Neural progenitor cell (in vitro differentiated cells): ENCODE data around the gene MYOF. TPM values are rescaled to one million over a fixed set of nuclear protein-coding genes. Genes with fewer than 3 reads are reported as not detected.
A peak's percentile ranks its signal among the peaks of the same experiment; 100 is the strongest.

ENCODE experiments used
- DNase-seq: peaks from one replicate; pipeline ENCODE4 v3.0.0-alpha.2; 2016; ENCODE audit warnings: low spot score
- H2AFZ ChIP-seq: fragments of 200-600 bp; sonication (generic); replicated peaks from 2 replicates; pipeline ENCODE4 v1.6.1; 2016; ENCODE audit warnings: antibody characterized with exemption
- H3F3A ChIP-seq: fragments of 200-600 bp; sonication (generic); 2 replicates; pipeline ENCODE4 v1.6.1; 2016; ENCODE audit warnings: antibody characterized with exemption, low read depth
- H3K27ac ChIP-seq: fragments of 200-600 bp; sonication (generic); 2 replicates; pipeline ENCODE4 v1.5.1; 2016; ENCODE audit warnings: mild to moderate bottlenecking
- H3K27me3 ChIP-seq: fragments of 200-600 bp; sonication (generic); 2 replicates; pipeline ENCODE4 v1.6.1; 2016; ENCODE audit warnings: mild to moderate bottlenecking, moderate library complexity
- H3K36me3 ChIP-seq: fragments of 200-600 bp; sonication (generic); 2 replicates; pipeline ENCODE4 v1.5.1; 2016
- H3K4me1 ChIP-seq: fragments of 200-600 bp; sonication (generic); 2 replicates; pipeline ENCODE4 v1.6.1; 2016; ENCODE audit warnings: mixed run types
- H3K4me2 ChIP-seq: fragments of 200-600 bp; sonication (generic); 2 replicates; pipeline ENCODE4 v1.6.1; 2016
- H3K4me3 ChIP-seq: fragments of 200-600 bp; sonication (generic); 2 replicates; pipeline ENCODE4 v1.5.1; 2016
- H3K79me2 ChIP-seq: fragments of 200-600 bp; sonication (generic); 2 replicates; pipeline ENCODE4 v1.6.1; 2016; ENCODE audit warnings: low read depth
- H3K9ac ChIP-seq: fragments of 200-600 bp; sonication (generic); 2 replicates; pipeline ENCODE4 v1.6.1; 2016
- H3K9me3 ChIP-seq: fragments of 200-600 bp; sonication (generic); 2 replicates; pipeline ENCODE4 v1.5.1; 2016; ENCODE audit warnings: low read depth
- H4K20me1 ChIP-seq: fragments of 200-600 bp; sonication (generic); 2 replicates; pipeline ENCODE4 v1.6.1; 2016; ENCODE audit warnings: low read depth
- H3K27ac Mint-ChIP-seq: 3 replicates; pipeline ENCODE4 v1.8.0; 2021; ENCODE audit warnings: mixed read lengths
- H3K27me3 Mint-ChIP-seq: 2 replicates; pipeline ENCODE4 v1.8.0; 2022; ENCODE audit warnings: low read depth, mild to moderate bottlenecking, inconsistent platforms, moderate library complexity, mixed read lengths; ENCODE audit not compliant: insufficient read depth
- H3K36me3 Mint-ChIP-seq: 3 replicates; pipeline ENCODE4 v1.8.0; 2021; ENCODE audit warnings: mixed read lengths
- H3K4me1 Mint-ChIP-seq: 3 replicates; pipeline ENCODE4 v1.8.0; 2021; ENCODE audit warnings: mixed read lengths
- H3K4me3 Mint-ChIP-seq: 3 replicates; pipeline ENCODE4 v1.8.0; 2021; ENCODE audit warnings: mild to moderate bottlenecking, moderate library complexity, mixed read lengths
- H3K9me3 Mint-ChIP-seq: 3 replicates; pipeline ENCODE4 v1.8.0; 2020; ENCODE audit warnings: mixed read lengths
- CTCF ChIP-seq: fragments of 200-600 bp; sonication (generic); IDR thresholded peaks from 2 replicates; pipeline ENCODE4 v1.5.1; 2017; ENCODE audit warnings: antibody characterized with exemption, mild to moderate bottlenecking
- EZH2 ChIP-seq: fragments of 200-600 bp; sonication (generic); IDR thresholded peaks from 2 replicates; pipeline ENCODE4 v1.6.1; 2017; ENCODE audit warnings: antibody characterized with exemption, mild to moderate bottlenecking, moderate library complexity
- EZH2phosphoT487 ChIP-seq: fragments of 200-600 bp; sonication (generic); IDR thresholded peaks from 2 replicates; pipeline ENCODE4 v1.6.1; 2017; ENCODE audit warnings: antibody characterized with exemption
- total RNA-seq: library from RNA; depleted of rRNA; stranded (reverse); fragments of >200 nt; gene quantifications from 2 replicates; pipeline ENCODE4 v1.2.3, GENCODE V29; 2015; ENCODE audit warnings: low replicate concordance

MYOF gene
- total RNA-seq, 1 donor from 2014 or later, result 1.6 TPM

DNA sequence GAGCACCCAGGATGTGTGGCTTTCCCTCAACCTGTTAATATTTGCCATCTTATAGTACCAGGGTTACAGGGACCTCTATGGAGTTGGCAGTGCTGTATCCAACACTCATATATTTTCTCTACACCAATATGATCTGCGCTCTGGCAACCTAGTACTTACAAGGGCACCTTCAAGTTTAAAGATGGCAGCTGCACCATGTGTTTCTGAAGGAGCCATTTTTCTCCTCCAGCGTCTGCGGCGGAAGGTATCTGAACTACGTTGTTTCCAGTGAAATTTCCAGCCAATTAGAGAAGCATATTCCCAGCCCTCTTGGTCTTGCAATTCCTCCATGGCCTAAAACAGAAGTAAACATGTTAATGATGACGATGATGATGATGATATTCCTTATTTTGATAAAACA, 125.6 kb downstream of the MYOF start:
- no peaks in the 10 kb centered on the region for H3K4me1 Mint-ChIP-seq
- H3K27ac ChIP-seq, result no peak overlapping the region
- TF ChIP-seq EZH2 (no peak), EZH2phosphoT487 (no peak), CTCF (no peak)
- H3K36me3 ChIP-seq, result no peaks in the 10 kb centered on the region
- no peak overlapping the region for H2AFZ ChIP-seq
- no peak overlapping the region for H3K4me2 ChIP-seq
- no peak for DNase-seq
- no peaks in the 10 kb centered on the region for H3F3A ChIP-seq
- peaks cover 2% of the 10 kb centered on the region for H3K27me3 Mint-ChIP-seq
- peaks cover 10% of the 10 kb centered on the region for H3K4me1 ChIP-seq
- H3K27ac Mint-ChIP-seq, result no peak overlapping the region
- H3K79me2 ChIP-seq, result no peaks in the 10 kb centered on the region
- H4K20me1 ChIP-seq, result no peaks in the 10 kb centered on the region
- H3K27me3 ChIP-seq, result no peaks in the 10 kb centered on the region
- no peak overlapping the region for H3K4me3 ChIP-seq
- no peaks in the 10 kb centered on the region for H3K9me3 Mint-ChIP-seq
- H3K36me3 Mint-ChIP-seq, result no peaks in the 10 kb centered on the region
- no peaks in the 10 kb centered on the region for H3K9me3 ChIP-seq
- no peak overlapping the region for H3K9ac ChIP-seq
- no peak overlapping the region for H3K4me3 Mint-ChIP-seq

DNA sequence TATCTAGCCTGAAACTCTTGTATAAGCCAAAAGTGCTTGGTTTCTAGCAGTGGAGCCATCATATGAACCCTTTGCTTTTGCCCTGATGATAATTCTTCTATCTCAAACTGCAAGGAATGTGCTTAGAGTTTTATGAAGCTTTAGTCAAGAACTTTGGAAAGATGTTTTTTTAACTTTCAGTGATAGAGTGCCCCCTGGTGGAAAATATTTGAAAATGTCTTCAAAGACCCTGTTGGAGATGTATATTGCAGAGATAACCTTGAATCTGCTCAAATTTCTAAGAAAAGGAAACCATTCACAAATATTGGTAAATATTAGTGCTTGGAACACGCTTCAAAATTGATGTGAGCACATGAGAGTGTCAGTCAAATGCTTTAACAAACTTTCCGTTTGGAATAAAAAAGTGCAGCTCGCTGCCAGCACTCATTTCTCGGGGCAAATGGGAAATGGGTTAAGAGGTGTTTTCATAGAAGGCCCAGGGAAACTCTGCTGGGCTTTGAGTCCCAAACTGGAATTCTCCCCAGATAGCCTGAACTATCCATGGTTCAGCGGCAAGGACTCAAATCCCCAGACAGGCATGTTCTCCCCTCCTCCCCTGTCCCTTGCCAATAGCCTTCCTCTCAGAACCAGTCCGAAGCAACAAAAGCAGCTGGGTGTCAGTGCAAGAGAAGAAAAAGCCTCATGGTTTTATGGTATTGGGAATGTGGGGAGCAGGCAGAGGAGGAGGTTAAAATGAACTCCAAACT, 129.3 kb downstream of the MYOF start:
- Mint-ChIP-seq H3K4me3 (no peak overlapping the region), H3K27ac (no peak overlapping the region), H3K36me3 (no peaks in the 10 kb centered on the region), H3K27me3 (peaks cover 2% of the 10 kb centered on the region), H3K4me1 (no peaks in the 10 kb centered on the region), H3K9me3 (no peaks in the 10 kb centered on the region)
- H3F3A ChIP-seq, result no peaks in the 10 kb centered on the region
- H3K27me3 ChIP-seq, result no peaks in the 10 kb centered on the region
- no peaks in the 10 kb centered on the region for H3K79me2 ChIP-seq
- H3K36me3 ChIP-seq, result no peaks in the 10 kb centered on the region
- H3K27ac ChIP-seq, result no peak overlapping the region
- peaks cover 10% of the 10 kb centered on the region for H3K4me1 ChIP-seq
- no peaks in the 10 kb centered on the region for H4K20me1 ChIP-seq
- peak; percentile 60 for DNase-seq
- no peak overlapping the region for H3K4me3 ChIP-seq
- H3K4me2 ChIP-seq, result no peak overlapping the region
- no peak overlapping the region for H3K9ac ChIP-seq
- no peak for TF ChIP-seq EZH2phosphoT487
- peak; percentile 82 for TF ChIP-seq CTCF
- H3K9me3 ChIP-seq, result no peaks in the 10 kb centered on the region
- H2AFZ ChIP-seq, result peak overlapping the region; percentile 89

- no peak overlapping the region for H3K9ac ChIP-seq
- H3K36me3 ChIP-seq, result no peaks in the 10 kb centered on the region
- Mint-ChIP-seq H3K36me3 (no peaks in the 10 kb centered on the region), H3K4me3 (no peak overlapping the region), H3K27ac (peak overlapping the region; percentile 20), H3K4me1 (peaks cover 5% of the 10 kb centered on the region), H3K27me3 (peaks cover 2% of the 10 kb centered on the region), H3K9me3 (no peaks in the 10 kb centered on the region)
- H2AFZ ChIP-seq, result peak overlapping the region; percentile 85
- TF ChIP-seq EZH2phosphoT487 (no peak), EZH2 (no peak), CTCF (no peak)
- no peaks in the 10 kb centered on the region for H3K9me3 ChIP-seq
- H4K20me1 ChIP-seq, result no peaks in the 10 kb centered on the region
- no peaks in the 10 kb centered on the region for H3K27me3 ChIP-seq
- no peaks in the 10 kb centered on the region for H3K79me2 ChIP-seq
- no peak overlapping the region for H3K4me3 ChIP-seq
- H3F3A ChIP-seq, result peaks cover 4% of the 10 kb centered on the region
- H3K27ac ChIP-seq, result no peak overlapping the region
- H3K4me1 ChIP-seq, result peaks cover 13% of the 10 kb centered on the region
- no peak for DNase-seq
- H3K4me2 ChIP-seq, result no peak overlapping the region
Observed at GRCh38 chr10:93346694-93347093, 135.4 kb downstream of the MYOF start.
